HepG2 (cell line): Measurements from ENCODE around the gene EPB42. TPM values are rescaled to one million over a fixed set of nuclear protein-coding genes. Genes with fewer than 3 reads are reported as not detected.

Experiments used
- ATAC-seq: fragments of 200-7000 bp; cut with Tn5 transposase; 3 replicates; pipeline ENCODE4 v1.9.1; 2020; ENCODE audit warnings: mild to moderate bottlenecking, moderate library complexity
- BruUV-seq: library from RNA; stranded (reverse); fragments of 400-500 nt; replicated peaks from 2 replicates; lab custom pipeline; 2021; lab: Mats Ljungman, UMichigan
- CTCF ChIA-PET: fragments of 300-600 bp; formaldehyde crosslinking; extraction: SDS; loops from one replicate; lab custom pipeline; 2021; ENCODE audit warnings: low total read pairs, inconsistent platforms, low intra/inter-chr PET ratio; lab: Yijun Ruan, JAX
- POLR2A ChIA-PET: fragments of 350-600 bp; sonication (Branson Sonifier 250); formaldehyde crosslinking; loops from one replicate; lab custom pipeline; 2020; ENCODE audit warnings: antibody characterized with exemption, inconsistent platforms; lab: Yijun Ruan, JAX
- DNase-seq: peaks from one replicate; pipeline ENCODE4 v3.0.0-alpha.2; 2015; ENCODE audit warnings: low spot score
- FAIRE-seq: peaks from 3 replicates; lab custom pipeline; 2011; peaks lifted over from hg19 to GRCh38; lab: Jason Lieb, UNC
- H2AFZ ChIP-seq: one replicate; pipeline ENCODE4 v1.6.1; 2011; ENCODE audit warnings: low read length, inconsistent platforms
- H3K27ac ChIP-seq: fragments of 300-600 bp; 3 replicates; pipeline ENCODE4 v1.8.0; 2011; ENCODE audit warnings: mixed run types, mild to moderate bottlenecking, mixed read lengths, low read length, inconsistent platforms; ENCODE audit not compliant: insufficient read depth; ENCODE audit errors: extremely low read length
- H3K27me3 ChIP-seq, 2 experiments: fragments of 200-600 bp in 1 of 2; 2 replicates in 1 of 2; 3 replicates in 1 of 2; pipeline versions ENCODE4 v1.6.0 to v1.8.0; 2011; ENCODE audit warnings: low read length in 2 of 2, mild to moderate bottlenecking in 2 of 2, moderate library complexity in 2 of 2, inconsistent platforms in 1 of 2; ENCODE audit not compliant: insufficient read depth in 2 of 2, control insufficient read depth in 1 of 2
- H3K36me3 ChIP-seq, 2 experiments: fragments of 200-600 bp in 1 of 2; replicated peaks in 1 of 2; 2 replicates in 1 of 2; 3 replicates in 1 of 2; pipeline versions ENCODE4 v1.5.1 to v1.8.0; 2011; ENCODE audit warnings: low read length in 2 of 2, inconsistent platforms in 1 of 2; ENCODE audit not compliant: insufficient read depth in 2 of 2, control insufficient read depth in 1 of 2
- H3K4me1 ChIP-seq: 2 replicates; pipeline ENCODE4 v1.5.1; 2012; ENCODE audit warnings: low read length, inconsistent platforms; ENCODE audit not compliant: insufficient read depth
- H3K4me2 ChIP-seq: 2 replicates; pipeline ENCODE4 v1.6.0; 2011; ENCODE audit warnings: low read depth, low read length, inconsistent platforms
- H3K4me3 ChIP-seq, 3 experiments: fragments of 200-600 bp in 1 of 3; sonication (generic), shearing (Covaris generic) in 1 of 3; replicated peaks in 1 of 3; 2 replicates each; pipeline ENCODE4 v1.5.1; 2011 to 2016; ENCODE audit warnings: low read length in 3 of 3, inconsistent platforms in 2 of 3, low read depth in 2 of 3, mild to moderate bottlenecking in 2 of 3, control low read depth in 1 of 3, mixed read lengths in 1 of 3; ENCODE audit not compliant: insufficient read depth in 1 of 3
- H3K79me2 ChIP-seq: one replicate; pipeline ENCODE4 v1.6.1; 2011; ENCODE audit warnings: low read length, inconsistent platforms; ENCODE audit not compliant: insufficient read depth
- H3K9ac ChIP-seq: 2 replicates; pipeline ENCODE4 v1.6.0; 2011; ENCODE audit warnings: mild to moderate bottlenecking, low read depth, low read length, inconsistent platforms; ENCODE audit not compliant: insufficient read depth
- H3K9me3 ChIP-seq: 2 replicates; pipeline ENCODE4 v1.5.1; 2012; ENCODE audit warnings: mild to moderate bottlenecking, low read length
- H4K20me1 ChIP-seq: 2 replicates; pipeline ENCODE4 v1.6.0; 2011; ENCODE audit warnings: inconsistent platforms, mild to moderate bottlenecking, low read length, moderate library complexity; ENCODE audit not compliant: insufficient read depth
- DMTF1 ChIP-seq: sonication (generic); formaldehyde crosslinking; IDR thresholded peaks from 2 replicates; pipeline ENCODE4 v1.4.0; 2020; ENCODE audit warnings: mild to moderate bottlenecking, missing genetic modification reagents
- GABPA ChIP-seq, 2 experiments: IDR thresholded peaks; 2 replicates each; pipeline ENCODE4 v1.6.1; 2011 to 2016; ENCODE audit warnings: low read depth in 2 of 2, low read length in 1 of 2, missing biosample characterization in 1 of 2, missing genetic modification characterization in 1 of 2
- MED8 ChIP-seq: sonication (generic); formaldehyde crosslinking; IDR thresholded peaks from 2 replicates; pipeline ENCODE4 v1.8.1; 2023; ENCODE audit warnings: mild to moderate bottlenecking, missing genetic modification reagents; ENCODE audit not compliant: insufficient replicate concordance
- PCBP1 ChIP-seq: fragments of 200-400 bp; formaldehyde crosslinking; IDR thresholded peaks from 2 replicates; pipeline ENCODE4 v1.6.1; 2017; ENCODE audit warnings: mild to moderate bottlenecking, low read depth, low read length, borderline replicate concordance
- SP140L ChIP-seq: sonication (generic); formaldehyde crosslinking; IDR thresholded peaks from 2 replicates; pipeline ENCODE4 v1.4.0; 2020; ENCODE audit warnings: missing genetic modification reagents, borderline replicate concordance
- SYNCRIP ChIP-seq: fragments of 200-400 bp; formaldehyde crosslinking; IDR thresholded peaks from 2 replicates; pipeline ENCODE4 v1.6.1; 2018; ENCODE audit warnings: mild to moderate bottlenecking, low read depth, low read length; ENCODE audit not compliant: insufficient read depth
- TOPORS ChIP-seq: sonication (generic); formaldehyde crosslinking; IDR thresholded peaks from 2 replicates; pipeline ENCODE4 v1.8.0; 2023; ENCODE audit warnings: mild to moderate bottlenecking, missing genetic modification reagents
- ZC3H13 ChIP-seq: sonication (generic); formaldehyde crosslinking; IDR thresholded peaks from 2 replicates; pipeline ENCODE4 v1.8.1; 2023; ENCODE audit warnings: mild to moderate bottlenecking, missing genetic modification reagents, moderate library complexity
- ZFP1 ChIP-seq: IDR thresholded peaks from 2 replicates; pipeline ENCODE4 v1.6.1; 2016
- ZNF609 ChIP-seq: sonication (generic); formaldehyde crosslinking; IDR thresholded peaks from 2 replicates; pipeline ENCODE4 v1.4.0; 2020; ENCODE audit warnings: mild to moderate bottlenecking, missing genetic modification reagents, borderline replicate concordance
- ZNF768 ChIP-seq: sonication (generic); formaldehyde crosslinking; IDR thresholded peaks from 2 replicates; pipeline ENCODE4 v1.4.0; 2020; ENCODE audit warnings: missing genetic modification reagents
- WGBS: methylation state at CpG from one replicate; pipeline ENCODE4 v1.1.6; 2017; ENCODE audit warnings: low lambda C conversion rate; 5-methylcytosine and 5-hydroxymethylcytosine counted together
- in situ Hi-C: cut with HindIII; loops from 2 replicates; pipeline ENCODE4 v1.10.0; 2017; ENCODE audit warnings: low pct_unique_long_range_greater_than_20kb; ENCODE audit not compliant: extremely low pct_ligation_motif_present
- intact Hi-C: fragments of 100-400 bp; cut with micrococcal nuclease; formaldehyde crosslinking; loops from one replicate; pipeline ENCODE4 v1.10.0; 2022; ENCODE audit not compliant: unreplicated experiment
- polyA plus RNA-seq, 8 experiments: library from polyadenylated mRNA; depleted of rRNA in 3 of 8; stranded (reverse) in 7 of 8; unstranded in 1 of 8; fragments of >200 nt; fragmentation: Illumina TruSeq in 4 of 8; extraction: Trizol in 4 of 8; gene quantifications; 2 replicates each; pipeline versions ENCODE4 v1.2.1 to v1.2.3, GENCODE V29; 2011 to 2016; ENCODE audit warnings: low read depth in 4 of 8, missing spikeins in 1 of 8, mixed read lengths in 1 of 8; ENCODE audit not compliant: insufficient read depth in 1 of 8
- total RNA-seq, 5 experiments: library from RNA; depleted of rRNA; stranded (reverse); fragments of >200 nt; fragmentation: Illumina TruSeq; extraction: Trizol; gene quantifications; 2 replicates each; pipeline ENCODE4 v1.2.3, GENCODE V29; 2016; ENCODE audit warnings: low read depth in 1 of 5

EPB42 gene
- total and polyA plus RNA-seq, 2 of the 13 experiments (the other 11 are each of a cell fraction or from before 2014, with no cell fraction given) = not detected

- Histone ChIP-seq H3K4me2 (no peak overlapping the region), H3K27ac (no peak overlapping the region), H3K79me2 (no peaks in the 10 kb centered on the region), H3K9me3 (no peaks in the 10 kb centered on the region), H3K27me3 (peaks cover 0 to 53% of the 10 kb centered on the region in 2 experiments; a peak in 3 of 5 replicates)
- 30% methylated on average over 6 of the region's 9 CpGs for WGBS
- BruUV-seq = no TSS peak
- POLR2A ChIA-PET = no interaction called here
- CTCF ChIA-PET = no interaction called here
- no peak for TF ChIP-seq ZNF609 (CRISPR knock-in tag)
- TF ChIP-seq PCBP1 = no peak
- TF ChIP-seq, all 625 proteins: peak for 0
- no peaks in the 10 kb centered on the region for H3K36me3 ChIP-seq
- FAIRE-seq = no peak
- ATAC-seq = no peak
- H3K9ac ChIP-seq = no peak overlapping the region
- in situ Hi-C loops (loop anchor here (5.0 to 25.0 kb wide), 2 partner anchors 70 to 495 kb away; no protein-coding TSS in a partner anchor), intact Hi-C loops (no loop called here)
- no peaks in the 10 kb centered on the region for H4K20me1 ChIP-seq
- no peak overlapping the region for H2AFZ ChIP-seq
- DNase-seq = no peak
- peaks cover 6% of the 10 kb centered on the region for H3K4me1 ChIP-seq
- no peak overlapping the region for H3K4me3 ChIP-seq
These were observed 13.8 kb downstream of the EPB42 start for GRCh38 chr15:43207024-43207423.

- Histone ChIP-seq H3K79me2 (no peaks in the 10 kb centered on the region), H2AFZ (no peak overlapping the region), H3K27ac (no peak overlapping the region), H4K20me1 (no peaks in the 10 kb centered on the region), H3K4me2 (no peak overlapping the region), H3K9me3 (no peaks in the 10 kb centered on the region), H3K4me1 (peaks cover 6% of the 10 kb centered on the region), H3K9ac (no peak overlapping the region), H3K4me3 (no peak overlapping the region), H3K36me3 (no peaks in the 10 kb centered on the region), H3K27me3 (peaks cover 0 to 57% of the 10 kb centered on the region in 2 experiments; a peak in 2 of 5 replicates)
- intact Hi-C loops (no loop called here), in situ Hi-C loops (loop anchor here (5.0 to 25.0 kb wide), 2 partner anchors 71 to 494 kb away; no protein-coding TSS in a partner anchor)
- ChIA-PET CTCF (no interaction called here), POLR2A (no interaction called here)
- 12% methylated on average over 3 of the region's 5 CpGs for WGBS
- DNase-seq (no peak), FAIRE-seq (no peak), ATAC-seq (no peak)
- no TSS peak for BruUV-seq
- TF ChIP-seq ZFP1 (no peak), ZNF768 (no peak), SP140L (CRISPR knock-in tag) (no peak), TOPORS (no peak), MED8 (CRISPR knock-in tag) (no peak), DMTF1 (CRISPR knock-in tag) (no peak), GABPA (IDR thresholded peaks at IDR 0.05; ENCODE audit: low read depth, low read length) (no peak), GABPA (CRISPR knock-in tag; IDR thresholded peaks at IDR 0.05; ENCODE audit: low read depth) (no peak), SYNCRIP (no peak), ZC3H13 (CRISPR knock-in tag) (no peak)
These were observed 14.8 kb downstream of the EPB42 start for GRCh38 chr15:43206054-43206453.
